GM10248 (cell line): Measurements from ENCODE around the gene ELMO2.

Experiments used
- CTCF ChIA-PET: fragments of 300-600 bp; sonication (Branson Sonifier 250); formaldehyde crosslinking; extraction: SDS; loops from one replicate; lab custom pipeline; 2021; ENCODE audit warnings: antibody characterized with exemption; lab: Yijun Ruan, JAX
- POLR2A ChIA-PET: fragments of 350-650 bp; sonication (Branson Sonifier 250); formaldehyde crosslinking; extraction: SDS; loops from one replicate; lab custom pipeline; 2020; ENCODE audit warnings: antibody characterized with exemption; lab: Yijun Ruan, JAX
- DNase-seq: peaks from one replicate; pipeline ENCODE4 v3.0.0; 2012; ENCODE audit errors: extremely low spot score
- CTCF ChIP-seq: IDR thresholded peaks from 2 replicates; pipeline ENCODE4 v1.5.1; 2012; ENCODE audit warnings: mild to moderate bottlenecking, low read depth; ENCODE audit errors: extremely low read depth, missing control alignments, control extremely low read depth

Gene ELMO2

GRCh38 chr20:46420878-46421277 is 14.5 kb upstream of the ELMO2 start:
- ChIA-PET CTCF (interaction anchor here (1.0 kb wide), 1 partner anchor 13 kb away, joined by 3 read pairs; no protein-coding TSS in a partner anchor), POLR2A (no interaction called here)
- no peak for DNase-seq
- TF ChIP-seq CTCF = no peak

- TF ChIP-seq CTCF = no peak
- POLR2A ChIA-PET = no interaction called here
- CTCF ChIA-PET = interaction anchor here (0.8 to 1.0 kb wide), 2 partner anchors 8 to 11 kb away, joined by 3 read pairs; no protein-coding TSS in a partner anchor
- DNase-seq = no peak
These were observed 13.5 kb upstream of the ELMO2 start for GRCh38 chr20:46419882-46420281.

- no peak for DNase-seq
- ChIA-PET CTCF (no interaction called here), POLR2A (no interaction called here)
- no peak for TF ChIP-seq CTCF
These were observed 10.4 kb upstream of the ELMO2 start for GRCh38 chr20:46416839-46417238.

- ChIA-PET CTCF (no interaction called here), POLR2A (no interaction called here)
- no peak for DNase-seq
- no peak for TF ChIP-seq CTCF
These were observed 10.0 kb upstream of the ELMO2 start for GRCh38 chr20:46416421-46416820.

GRCh38 chr20:46415773-46416172 is 9.4 kb upstream of the ELMO2 start:
- no peak for TF ChIP-seq CTCF
- POLR2A ChIA-PET = no interaction called here
- CTCF ChIA-PET = no interaction called here
- no peak for DNase-seq

- no peak for TF ChIP-seq CTCF
- CTCF ChIA-PET = interaction anchor here (1.2 to 3.5 kb wide), 2 partner anchors 109 to 445 kb away, joined by 3 to 31 read pairs; no protein-coding TSS in a partner anchor
- DNase-seq = no peak
- POLR2A ChIA-PET = no interaction called here
These were observed 8.2 kb upstream of the ELMO2 start for GRCh38 chr20:46414608-46415007.

GRCh38 chr20:46411637-46412036 is 5.2 kb upstream of the ELMO2 start:
- ChIA-PET POLR2A (no interaction called here), CTCF (interaction anchor here (0.8 to 3.5 kb wide), 13 partner anchors 8 to 277 kb away, joined by 3 to 31 read pairs (median 3); partner anchors contain the start of gene TP53RK)

More at GRCh38 chr20:46411637-46412036, 5.2 kb upstream of the ELMO2 start:
- DNase-seq = no peak
- TF ChIP-seq CTCF = no peak
